SIG-M5 treated with dmso at 0.1 percent for 504 hours (cell line): Measurements from ENCODE around the gene OSBPL10.

ENCODE experiments used
- DNase-seq: peaks from one replicate; lab custom pipeline; 2025; ENCODE audit not compliant: unreplicated experiment; lab: John Stamatoyannopoulos, UW

The OSBPL10 gene

GRCh38 chr3:31858439-31858838 is 122.6 kb downstream of the OSBPL10 start:
- DNase-seq: no peak

GRCh38 chr3:31853580-31853979 is 127.5 kb downstream of the OSBPL10 start:
- no peak for DNase-seq

GRCh38 chr3:31851278-31851677 is 129.8 kb downstream of the OSBPL10 start:
- no peak for DNase-seq

- DNase-seq: no peak
Measured at GRCh38 chr3:31848911-31849310, 132.2 kb downstream of the OSBPL10 start.

GRCh38 chr3:31848163-31848818 is 132.8 kb downstream of the OSBPL10 start:
- no peak for DNase-seq

GRCh38 chr3:31847760-31848159 is 133.3 kb downstream of the OSBPL10 start:
- no peak for DNase-seq

GRCh38 chr3:31841515-31841914 is 139.5 kb downstream of the OSBPL10 start:
- no peak for DNase-seq

- no peak for DNase-seq
Measured at GRCh38 chr3:31840252-31840651, 140.8 kb downstream of the OSBPL10 start.

- DNase-seq: no peak
Measured at GRCh38 chr3:31839144-31839917, 141.7 kb downstream of the OSBPL10 start.

- no peak for DNase-seq
Measured at GRCh38 chr3:31836131-31837075, 144.7 kb downstream of the OSBPL10 start.

GRCh38 chr3:31833391-31834190 is 147.5 kb downstream of the OSBPL10 start:
- no peak for DNase-seq

- DNase-seq: no peak
Measured at GRCh38 chr3:31832551-31832950, 148.5 kb downstream of the OSBPL10 start.

GRCh38 chr3:31831591-31831990 is 149.5 kb downstream of the OSBPL10 start:
- no peak for DNase-seq

GRCh38 chr3:31829826-31830426 is 151.1 kb downstream of the OSBPL10 start:
- no peak for DNase-seq

GRCh38 chr3:31829010-31829409 is 152.1 kb downstream of the OSBPL10 start:
- DNase-seq: no peak

GRCh38 chr3:31828007-31828406 is 153.1 kb downstream of the OSBPL10 start:
- DNase-seq: no peak

GRCh38 chr3:31823184-31823583 is 157.9 kb downstream of the OSBPL10 start:
- no peak for DNase-seq

GRCh38 chr3:31821118-31821517 is 159.9 kb downstream of the OSBPL10 start:
- DNase-seq: no peak

GRCh38 chr3:31819441-31819840 is 161.6 kb downstream of the OSBPL10 start:
- DNase-seq: no peak

GRCh38 chr3:31817411-31817966 is 163.6 kb downstream of the OSBPL10 start:
- no peak for DNase-seq
